ENCODE data around the gene LYSMD2.

Gene LYSMD2

GRCh38 chr15:51751697-51752683, 14.5 kb upstream of the LYSMD2 start:
- peak; percentile 63 for DNase-seq

- DNase-seq = peak; percentile 80
Observed at GRCh38 chr15:51750792-51751696, 13.6 kb upstream of the LYSMD2 start, which contains the start of gene TMOD2. Gene TMOD2, plus strand, starts transcription at chr15:51751597. Its CDS starts 14,845 bp downstream, at chr15:51766442.

- DNase-seq = no peak
Observed at GRCh38 chr15:51750186-51750585, 12.7 kb upstream of the LYSMD2 start.

- DNase-seq = no peak
Observed at GRCh38 chr15:51749307-51749706, 11.9 kb upstream of the LYSMD2 start.

- no peak for DNase-seq
Observed at GRCh38 chr15:51739061-51739712, 1.7 kb upstream of the LYSMD2 start.

GRCh38 chr15:51738553-51738952, 1.1 kb upstream of the LYSMD2 start:
- DNase-seq = no peak

GRCh38 chr15:51736751-51737521, 519 bp downstream of the LYSMD2 start:
- DNase-seq = peak; percentile 77

GRCh38 chr15:51736069-51736468, 1.4 kb downstream of the LYSMD2 start:
- no peak for DNase-seq

GRCh38 chr15:51735228-51736010, 2.0 kb downstream of the LYSMD2 start:
- DNase-seq = no peak

GRCh38 chr15:51732646-51733045, 4.8 kb downstream of the LYSMD2 start:
- no peak for DNase-seq

- DNase-seq = no peak
Observed at GRCh38 chr15:51731549-51732267, 5.7 kb downstream of the LYSMD2 start.

GRCh38 chr15:51727141-51727897, 10.1 kb downstream of the LYSMD2 start:
- no peak for DNase-seq

- DNase-seq = no peak
Observed at GRCh38 chr15:51726302-51727073, 11.0 kb downstream of the LYSMD2 start.

GRCh38 chr15:51724673-51725072, 12.8 kb downstream of the LYSMD2 start:
- DNase-seq = no peak

- DNase-seq = no peak
Observed at GRCh38 chr15:51724199-51724598, 13.3 kb downstream of the LYSMD2 start.

- DNase-seq = no peak
Observed at GRCh38 chr15:51721199-51721960, 16.1 kb downstream of the LYSMD2 start.

GRCh38 chr15:51720201-51720995, 17.1 kb downstream of the LYSMD2 start:
- no peak for DNase-seq
